Astrocyte of the hippocampus (primary cell): ENCODE measurements around the gene TMEM80.
"Not testable (repeated sequence)": the region's sequence is repeated elsewhere in the genome, so short reads cannot be mapped to it uniquely, and the experiment has no call there.

Experiments
- DNase-seq: peaks from one replicate; pipeline ENCODE4 v3.0.0; 2011; ENCODE audit warnings: low read depth, low spot score

TMEM80 gene

GRCh38 chr11:720642-721246, 25.1 kb downstream of the TMEM80 start:
- DNase-seq: no peak

DNA sequence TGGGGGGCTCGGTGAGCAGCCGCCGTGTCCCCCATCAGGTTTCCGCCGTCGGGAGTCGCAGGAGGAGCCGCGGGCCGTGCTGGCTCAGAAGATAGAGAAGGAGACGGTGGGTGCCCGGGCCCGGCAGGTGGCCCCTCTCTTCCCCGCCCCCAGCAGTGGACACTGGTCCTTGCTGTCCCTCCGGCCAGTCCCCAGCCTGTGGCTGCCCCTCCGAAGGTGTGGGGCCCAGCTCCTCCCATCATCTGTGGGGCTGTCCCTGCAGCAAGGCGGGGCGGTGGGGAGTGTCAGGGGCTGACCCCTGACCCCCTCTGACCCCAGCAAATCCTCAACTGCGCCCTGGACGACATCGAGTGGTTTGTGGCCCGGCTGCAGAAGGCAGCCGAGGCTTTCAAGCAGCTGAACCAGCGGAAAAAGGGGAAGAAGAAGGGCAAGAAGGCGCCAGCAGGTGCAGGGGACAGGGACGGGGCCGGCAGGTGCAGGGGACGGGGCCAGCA, 25.7 kb downstream of the TMEM80 start:
- no peak for DNase-seq

DNA sequence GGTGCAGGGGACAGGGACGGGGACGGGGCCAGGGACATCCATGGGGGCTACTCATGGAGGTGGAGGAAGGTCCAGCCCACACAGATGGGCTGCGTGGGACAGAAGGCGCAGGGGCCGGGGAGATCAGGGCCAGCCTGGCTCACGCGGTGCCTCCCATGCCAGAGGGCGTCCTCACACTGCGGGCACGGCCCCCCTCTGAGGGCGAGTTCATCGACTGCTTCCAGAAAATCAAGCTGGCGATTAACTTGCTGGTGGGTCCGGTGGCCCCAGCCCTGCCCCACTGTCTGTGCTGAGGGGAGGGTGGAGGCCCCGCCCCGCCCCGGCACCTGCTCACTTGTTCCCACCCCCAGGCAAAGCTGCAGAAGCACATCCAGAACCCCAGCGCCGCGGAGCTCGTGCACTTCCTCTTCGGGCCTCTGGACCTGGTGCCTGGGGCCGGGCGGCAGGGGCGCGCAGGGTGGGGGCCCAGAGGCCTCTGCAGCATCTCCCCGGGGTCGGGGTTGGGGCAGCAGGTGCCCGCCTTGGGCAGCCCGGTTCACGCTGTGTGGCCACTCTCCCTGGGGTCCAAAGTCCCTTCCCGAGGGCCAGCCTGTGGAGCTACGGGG, 26.2 kb downstream of the TMEM80 start:
- DNase-seq: no peak

GRCh38 chr11:722346-722811, 26.8 kb downstream of the TMEM80 start:
- DNase-seq: no peak

- peak; percentile 70 for DNase-seq
These were observed 27.7 kb downstream of the TMEM80 start for GRCh38 chr11:723120-723883.

DNA sequence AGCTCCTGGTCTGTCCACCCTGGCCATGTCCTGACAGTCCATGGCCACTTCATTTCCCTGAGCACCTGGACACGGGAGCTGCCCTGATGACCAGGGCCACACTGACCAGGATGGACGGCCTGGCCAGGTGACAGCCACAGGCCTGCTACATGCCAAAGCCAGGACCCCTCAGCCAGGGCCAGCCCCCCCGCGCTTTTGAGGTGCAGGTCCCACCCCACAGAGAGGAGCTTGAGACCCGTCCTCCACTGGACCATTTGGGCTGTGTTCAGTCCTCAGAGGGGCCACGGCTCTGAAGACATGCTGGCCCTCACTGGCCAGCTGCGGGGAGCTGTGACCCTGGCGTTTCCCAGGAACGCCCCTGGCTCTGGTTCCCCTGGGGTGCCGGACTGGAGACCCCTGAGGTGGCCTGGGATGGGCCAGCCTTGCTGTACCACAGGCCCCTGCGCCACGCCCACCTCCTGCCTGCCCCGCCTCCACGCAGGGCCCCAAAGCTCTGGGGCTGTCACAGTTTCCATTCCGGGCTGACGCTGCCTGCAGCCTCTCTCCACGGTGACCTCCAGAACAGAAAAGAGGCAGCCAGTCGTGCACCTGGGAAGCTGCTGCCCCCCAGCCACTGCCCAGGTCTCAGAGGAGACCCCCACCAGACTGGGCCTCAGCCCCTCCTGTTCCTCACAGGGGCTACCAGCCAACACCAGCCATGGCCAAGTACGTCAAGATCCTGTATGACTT, 28.6 kb downstream of the TMEM80 start:
- DNase-seq: no peak

DNA sequence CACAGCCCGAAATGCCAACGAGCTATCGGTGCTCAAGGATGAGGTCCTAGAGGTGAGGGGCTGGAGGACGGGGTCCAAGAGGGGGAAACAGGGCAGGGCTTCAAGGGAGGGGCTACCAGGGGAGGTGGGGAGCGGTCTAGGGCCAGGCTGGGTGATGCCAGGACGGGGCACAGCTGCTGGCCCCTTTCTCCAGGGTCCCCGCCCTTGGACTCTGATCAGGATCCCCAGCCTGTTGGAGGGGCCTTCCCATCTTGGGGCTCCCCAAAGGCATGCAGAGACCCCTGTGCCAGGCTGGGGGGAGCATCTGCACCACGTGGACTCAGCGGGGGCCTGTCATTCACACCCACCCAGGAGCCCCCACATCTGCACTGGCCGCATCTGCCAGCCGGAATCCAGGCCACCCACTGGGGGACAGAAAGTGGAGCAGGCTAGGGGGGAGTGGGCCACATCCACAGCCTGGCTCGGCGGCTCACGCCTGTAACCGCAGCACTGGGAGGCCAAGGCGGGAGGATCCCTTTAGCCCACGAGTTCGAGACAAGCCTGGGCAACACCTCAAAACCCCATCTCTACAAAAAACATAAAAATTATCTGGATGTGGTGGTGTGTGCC, 29.3 kb downstream of the TMEM80 start:
- DNase-seq: no peak

- no peak for DNase-seq
These were observed 30.1 kb downstream of the TMEM80 start for GRCh38 chr11:725624-726202.

GRCh38 chr11:726278-727220, 30.9 kb downstream of the TMEM80 start:
- DNase-seq: peak; percentile 67

DNA sequence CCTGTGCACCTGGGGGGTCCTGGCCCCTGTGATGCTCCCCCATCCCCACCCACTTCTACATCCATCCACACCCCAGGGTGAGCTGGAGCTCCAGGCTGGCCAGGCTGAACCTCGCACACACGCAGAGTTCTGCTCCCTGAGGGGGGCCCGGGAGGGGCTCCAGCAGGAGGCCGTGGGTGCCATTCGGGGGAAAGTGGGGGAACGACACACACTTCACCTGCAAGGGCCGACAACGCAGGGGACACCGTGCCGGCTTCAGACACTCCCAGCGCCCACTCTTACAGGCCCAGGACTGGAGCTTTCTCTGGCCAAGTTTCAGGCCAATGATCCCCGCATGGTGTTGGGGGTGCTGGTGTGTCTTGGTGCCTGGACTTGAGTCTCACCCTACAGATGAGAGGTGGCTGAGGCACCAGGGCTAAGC, 31.7 kb downstream of the TMEM80 start:
- no peak for DNase-seq

DNA sequence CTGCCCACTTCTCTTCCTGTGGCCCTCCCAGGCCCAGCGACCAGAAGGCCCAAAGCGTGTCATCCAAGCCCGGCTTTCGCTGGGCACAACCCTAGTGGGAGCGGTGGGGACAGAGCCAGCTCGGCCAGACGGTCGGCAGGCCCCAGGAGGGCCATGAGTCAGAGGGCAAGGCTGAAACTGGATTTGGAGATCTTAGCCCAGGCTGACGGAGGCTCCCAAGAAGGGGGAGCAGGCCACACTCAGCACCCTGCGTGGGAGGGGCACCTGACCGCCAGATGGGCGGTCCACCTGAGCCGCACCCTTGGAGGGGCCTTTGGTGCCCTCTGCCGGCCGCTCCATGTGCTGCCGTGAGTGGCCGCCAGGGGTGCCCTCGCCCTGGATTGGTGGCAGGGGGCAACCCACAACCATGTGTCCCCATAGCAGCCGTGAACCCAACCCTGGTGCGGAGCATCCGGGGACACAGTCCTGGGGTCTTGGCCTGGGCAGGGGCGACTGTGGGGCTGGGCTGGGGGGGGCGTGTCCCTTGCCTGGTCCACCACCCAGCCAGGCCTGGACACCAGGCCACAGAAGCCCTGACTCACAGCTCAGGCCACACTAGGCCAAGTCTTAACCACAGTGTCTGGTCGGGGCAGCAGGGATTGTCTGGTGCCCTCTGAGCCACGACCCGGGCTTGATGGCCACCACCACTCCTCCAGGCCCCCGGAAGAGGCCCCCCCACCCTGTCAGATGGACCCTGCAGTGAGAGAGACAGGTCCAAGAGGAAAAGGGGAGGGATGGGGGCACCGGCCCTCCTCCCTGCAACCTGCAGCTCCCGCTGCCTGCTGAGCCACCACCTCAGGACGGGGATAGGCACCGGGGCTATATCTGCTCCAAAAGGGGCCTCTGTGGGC, 32.5 kb downstream of the TMEM80 start:
- DNase-seq: peak; percentile 93

GRCh38 chr11:728901-729491, 33.4 kb downstream of the TMEM80 start:
- DNase-seq: no peak

DNA sequence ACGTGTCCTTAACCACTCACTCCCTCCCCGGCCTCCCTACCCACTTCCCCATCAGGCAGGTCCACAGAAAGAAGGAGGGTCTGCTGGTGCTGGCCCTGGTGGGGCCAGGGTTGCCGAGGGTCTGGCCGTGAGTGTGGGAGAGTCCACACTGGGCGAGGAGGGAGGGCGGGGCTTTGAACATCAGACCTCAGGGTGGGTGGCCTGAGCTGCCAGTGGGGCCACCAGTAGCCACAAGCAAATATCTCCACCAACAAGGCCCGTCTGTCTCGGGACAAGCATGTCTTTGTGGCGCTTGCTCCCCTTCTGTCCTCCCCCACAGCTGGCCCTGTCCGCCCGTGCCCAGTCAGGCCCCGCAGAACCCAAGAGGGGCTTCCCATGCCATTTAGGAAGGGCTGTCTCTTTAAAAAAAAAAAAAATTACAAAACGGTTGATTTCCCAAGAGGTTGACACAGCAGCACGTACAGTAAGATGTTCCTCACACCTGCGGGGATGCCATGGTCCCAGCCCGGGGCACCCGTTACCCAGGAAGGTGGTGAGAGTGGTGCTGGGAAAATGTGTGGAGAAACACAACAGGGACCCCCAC, 34.0 kb downstream of the TMEM80 start:
- no peak for DNase-seq

DNA sequence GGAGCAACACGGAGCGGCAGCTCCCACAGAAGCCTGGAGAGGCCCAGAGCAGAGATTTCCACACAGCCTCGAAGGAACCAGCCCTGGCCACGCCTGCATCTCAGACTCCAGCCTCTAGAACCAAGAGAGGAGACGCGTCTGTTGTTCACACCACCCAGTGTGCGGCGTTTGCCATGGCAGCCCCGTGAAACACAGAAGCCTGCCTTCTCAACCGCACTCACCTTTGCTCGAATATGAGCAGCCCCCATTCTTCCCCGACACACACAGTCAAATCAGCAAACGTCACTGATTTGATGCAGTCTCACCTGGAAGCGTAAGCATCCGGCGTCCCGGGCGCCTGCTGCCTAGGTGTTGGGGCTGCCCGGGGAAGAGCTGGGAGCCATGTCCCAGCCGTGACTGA, 37.5 kb downstream of the TMEM80 start:
- DNase-seq: no peak

DNA sequence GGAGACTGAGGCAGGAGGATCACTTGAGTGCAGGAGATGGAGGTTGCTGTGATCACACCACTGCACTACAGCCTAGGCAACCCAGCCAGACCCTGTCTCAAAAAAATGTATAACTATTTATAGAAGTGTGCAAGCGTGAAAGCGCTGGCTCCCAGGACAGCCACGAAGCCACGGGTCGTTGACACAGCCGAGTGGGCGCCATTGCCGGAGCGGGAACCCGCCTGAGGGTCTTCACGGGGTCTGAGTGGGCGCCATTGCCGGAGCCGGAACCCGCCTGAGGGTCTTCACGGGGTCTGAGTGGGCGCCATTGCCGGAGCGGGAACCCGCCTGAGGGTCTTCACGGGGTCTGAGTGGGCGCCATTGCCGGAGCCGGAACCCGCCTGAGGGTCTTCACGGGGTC, 38.9 kb downstream of the TMEM80 start:
- DNase-seq: not testable (repeated sequence)

- DNase-seq: no peak
These were observed 41.8 kb downstream of the TMEM80 start for GRCh38 chr11:737366-737765.

DNA sequence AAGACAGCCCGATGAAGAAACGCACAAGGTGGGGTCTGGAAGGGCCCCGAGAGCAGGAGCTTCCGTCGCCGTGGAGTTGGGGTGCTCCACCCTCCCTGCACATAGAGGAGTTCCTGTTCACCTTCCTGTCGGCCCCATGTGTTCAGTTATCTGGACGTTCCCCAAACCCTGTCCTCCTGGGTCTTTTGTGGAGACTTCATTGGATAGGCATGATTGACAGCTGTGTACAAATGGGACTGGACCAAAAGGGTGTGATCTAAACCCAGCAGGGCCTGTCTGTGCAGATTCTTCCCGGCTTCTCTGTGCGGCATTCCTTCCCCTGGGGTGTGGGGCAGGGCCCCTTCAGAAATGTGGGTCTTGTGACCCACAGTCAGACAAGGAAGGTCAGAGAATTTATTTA, 42.3 kb downstream of the TMEM80 start:
- not testable (repeated sequence) for DNase-seq

GRCh38 chr11:742156-742546, 46.5 kb downstream of the TMEM80 start:
- no peak for DNase-seq
